Measurements from ENCODE around the gene SYTL4.
A peak's percentile ranks its signal among the peaks of the same experiment; 100 is the strongest.

The SYTL4 gene

DNA sequence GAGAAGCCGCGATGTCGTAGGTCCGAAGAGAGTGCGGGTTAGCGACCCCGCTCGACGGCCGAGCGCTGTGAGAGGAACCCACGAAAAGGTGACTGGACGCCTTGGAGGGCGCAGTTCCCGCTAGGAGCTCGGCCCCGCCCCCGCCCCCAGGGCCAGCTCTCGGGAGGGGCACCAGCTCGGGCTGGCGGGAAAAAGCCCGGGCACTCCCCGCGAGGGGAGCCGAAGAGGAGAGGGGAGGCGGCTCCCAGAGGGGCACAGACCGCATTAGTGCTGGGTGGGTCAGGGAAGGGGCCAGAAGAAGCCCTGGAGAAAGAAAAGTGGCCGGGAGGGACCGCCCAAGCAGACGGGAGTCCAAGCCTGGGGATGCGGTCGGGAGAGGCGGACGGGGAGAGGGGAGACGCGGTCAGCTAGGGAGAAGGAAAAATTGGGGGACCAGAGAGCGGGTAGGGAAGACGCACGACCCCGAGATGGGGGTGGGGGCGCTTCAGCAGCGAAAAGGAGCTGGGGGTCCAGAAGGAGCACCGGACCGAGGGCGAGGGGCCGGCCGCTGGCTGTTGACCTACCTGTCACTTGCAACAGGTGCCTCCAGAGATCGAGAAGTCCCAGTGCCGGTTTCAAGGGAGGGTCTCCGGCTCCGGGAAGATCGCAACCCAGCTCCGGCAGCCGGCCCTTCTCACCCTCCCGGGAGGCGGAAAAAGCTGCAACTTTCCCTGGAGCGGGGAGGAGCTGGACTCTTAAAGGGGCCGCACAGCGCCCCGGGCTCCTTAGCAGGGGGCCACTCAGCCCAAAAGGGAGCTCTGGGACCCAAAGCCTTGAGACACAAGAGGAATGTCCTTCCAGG is at the start of gene SYTL4:
Gene SYTL4 (minus strand): TSS at position 681 of the 841 bp plus-strand sequence. CDS start 30,084 bp downstream, outside the sequence.
- ChIA-PET CTCF (interaction anchor here (0.7 to 6.0 kb wide), 5 partner anchors 14 to 60 kb away, joined by 3 to 38 read pairs (median 5); no protein-coding TSS in a partner anchor), POLR2A (interaction anchor here (0.5 to 1.1 kb wide), 3 partner anchors 10 to 417 kb away, joined by 3 to 4 read pairs (median 3); no protein-coding TSS in a partner anchor)
- Histone ChIP-seq H3K4me3 (ENCODE audit: low read depth, low read length) (peak within 1 kb of the TSS; percentile 64), H3K9me3 (ENCODE audit: control insufficient read depth, insufficient read depth, low read depth, low read length) (no peaks in the 10 kb centered on the region), H3K27ac (ENCODE audit: extremely low read depth, low read depth, low read length) (peak within 1 kb of the TSS; percentile 63; the same call in 1 of the 2 replicates), H3K36me3 (ENCODE audit: control insufficient read depth in 2 of 2, insufficient read depth in 1 of 2, low read length in 2 of 2) (no peaks in the 10 kb centered on the region), H3K4me1 (ENCODE audit: control insufficient read depth, insufficient read depth, low read length) (no peaks in the 10 kb centered on the region)
- 0 out of 2 replicates have a peak, but pooled peaks have one; percentile 24 for TF ChIP-seq ZFP69B (tag by site-specific recombination; IDR thresholded peaks at IDR 0.05)
- peak; percentile 72 for TF ChIP-seq GLIS2 (tag by site-specific recombination; IDR thresholded peaks at IDR 0.05)
- TF ChIP-seq, protein P1, sequence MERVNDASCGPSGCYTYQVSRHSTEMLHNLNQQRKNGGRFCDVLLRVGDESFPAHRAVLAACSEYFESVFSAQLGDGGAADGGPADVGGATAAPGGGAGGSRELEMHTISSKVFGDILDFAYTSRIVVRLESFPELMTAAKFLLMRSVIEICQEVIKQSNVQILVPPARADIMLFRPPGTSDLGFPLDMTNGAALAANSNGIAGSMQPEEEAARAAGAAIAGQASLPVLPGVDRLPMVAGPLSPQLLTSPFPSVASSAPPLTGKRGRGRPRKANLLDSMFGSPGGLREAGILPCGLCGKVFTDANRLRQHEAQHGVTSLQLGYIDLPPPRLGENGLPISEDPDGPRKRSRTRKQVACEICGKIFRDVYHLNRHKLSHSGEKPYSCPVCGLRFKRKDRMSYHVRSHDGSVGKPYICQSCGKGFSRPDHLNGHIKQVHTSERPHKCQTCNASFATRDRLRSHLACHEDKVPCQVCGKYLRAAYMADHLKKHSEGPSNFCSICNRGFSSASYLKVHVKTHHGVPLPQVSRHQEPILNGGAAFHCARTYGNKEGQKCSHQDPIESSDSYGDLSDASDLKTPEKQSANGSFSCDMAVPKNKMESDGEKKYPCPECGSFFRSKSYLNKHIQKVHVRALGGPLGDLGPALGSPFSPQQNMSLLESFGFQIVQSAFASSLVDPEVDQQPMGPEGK (tag by site-specific recombination; IDR thresholded peaks at IDR 0.05), result peak; percentile 32; the same call in 1 of the 2 replicates
- TF ChIP-seq ZNF221 (tag by site-specific recombination; IDR thresholded peaks at IDR 0.05; ENCODE audit: borderline replicate concordance), result no peak
- TF ChIP-seq ZNF223 (tag by site-specific recombination; IDR thresholded peaks at IDR 0.05), result no peak
- TF ChIP-seq KLF9 (tag by site-specific recombination; IDR thresholded peaks at IDR 0.05; ENCODE audit: low read depth), result peak; percentile 52
- peak; percentile 13; the same call in 1 of the 2 replicates for TF ChIP-seq ZBTB8A (tag by site-specific recombination; IDR thresholded peaks at IDR 0.05)
- TF ChIP-seq SP3 (tag by site-specific recombination; IDR thresholded peaks at IDR 0.05), result peak; percentile 61; the same call in 1 of the 2 replicates
- TF ChIP-seq, protein P2, sequence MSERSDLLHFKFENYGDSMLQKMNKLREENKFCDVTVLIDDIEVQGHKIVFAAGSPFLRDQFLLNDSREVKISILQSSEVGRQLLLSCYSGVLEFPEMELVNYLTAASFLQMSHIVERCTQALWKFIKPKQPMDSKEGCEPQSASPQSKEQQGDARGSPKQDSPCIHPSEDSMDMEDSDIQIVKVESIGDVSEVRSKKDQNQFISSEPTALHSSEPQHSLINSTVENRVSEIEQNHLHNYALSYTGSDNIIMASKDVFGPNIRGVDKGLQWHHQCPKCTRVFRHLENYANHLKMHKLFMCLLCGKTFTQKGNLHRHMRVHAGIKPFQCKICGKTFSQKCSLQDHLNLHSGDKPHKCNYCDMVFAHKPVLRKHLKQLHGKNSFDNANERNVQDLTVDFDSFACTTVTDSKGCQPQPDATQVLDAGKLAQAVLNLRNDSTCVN (tag by site-specific recombination; optimal IDR thresholded peaks at IDR 0.05), result peak; percentile 30
- no peak for TF ChIP-seq ZSCAN16 (tag by site-specific recombination; IDR thresholded peaks at IDR 0.05)
- TF ChIP-seq KLF8 (tag by site-specific recombination; IDR thresholded peaks at IDR 0.05), result peak; percentile 23
- TF ChIP-seq ZBTB21 (tag by site-specific recombination; IDR thresholded peaks at IDR 0.05), result no peak
- 0 out of 2 replicates have a peak, but pooled peaks have one; percentile 14 for TF ChIP-seq ZBTB17 (tag by site-specific recombination; IDR thresholded peaks at IDR 0.05)
- no peak for TF ChIP-seq ZNF549 (tag by site-specific recombination; IDR thresholded peaks at IDR 0.05)
- TF ChIP-seq, protein P3, sequence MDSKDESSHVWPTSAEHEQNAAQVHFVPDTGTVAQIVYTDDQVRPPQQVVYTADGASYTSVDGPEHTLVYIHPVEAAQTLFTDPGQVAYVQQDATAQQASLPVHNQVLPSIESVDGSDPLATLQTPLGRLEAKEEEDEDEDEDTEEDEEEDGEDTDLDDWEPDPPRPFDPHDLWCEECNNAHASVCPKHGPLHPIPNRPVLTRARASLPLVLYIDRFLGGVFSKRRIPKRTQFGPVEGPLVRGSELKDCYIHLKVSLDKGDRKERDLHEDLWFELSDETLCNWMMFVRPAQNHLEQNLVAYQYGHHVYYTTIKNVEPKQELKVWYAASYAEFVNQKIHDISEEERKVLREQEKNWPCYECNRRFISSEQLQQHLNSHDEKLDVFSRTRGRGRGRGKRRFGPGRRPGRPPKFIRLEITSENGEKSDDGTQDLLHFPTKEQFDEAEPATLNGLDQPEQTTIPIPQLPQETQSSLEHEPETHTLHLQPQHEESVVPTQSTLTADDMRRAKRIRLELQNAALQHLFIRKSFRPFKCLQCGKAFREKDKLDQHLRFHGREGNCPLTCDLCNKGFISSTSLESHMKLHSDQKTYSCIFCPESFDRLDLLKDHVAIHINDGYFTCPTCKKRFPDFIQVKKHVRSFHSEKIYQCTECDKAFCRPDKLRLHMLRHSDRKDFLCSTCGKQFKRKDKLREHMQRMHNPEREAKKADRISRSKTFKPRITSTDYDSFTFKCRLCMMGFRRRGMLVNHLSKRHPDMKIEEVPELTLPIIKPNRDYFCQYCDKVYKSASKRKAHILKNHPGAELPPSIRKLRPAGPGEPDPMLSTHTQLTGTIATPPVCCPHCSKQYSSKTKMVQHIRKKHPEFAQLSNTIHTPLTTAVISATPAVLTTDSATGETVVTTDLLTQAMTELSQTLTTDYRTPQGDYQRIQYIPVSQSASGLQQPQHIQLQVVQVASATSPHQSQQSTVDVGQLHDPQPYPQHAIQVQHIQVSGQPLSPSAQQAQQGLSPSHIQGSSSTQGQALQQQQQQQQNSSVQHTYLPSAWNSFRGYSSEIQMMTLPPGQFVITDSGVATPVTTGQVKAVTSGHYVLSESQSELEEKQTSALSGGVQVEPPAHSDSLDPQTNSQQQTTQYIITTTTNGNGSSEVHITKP (tag by site-specific recombination; IDR thresholded peaks at IDR 0.05), result 0 out of 2 replicates have a peak, but pooled peaks have one; percentile 16
- peak; percentile 45; the same call in 1 of the 2 replicates for TF ChIP-seq PRDM1 (tag by site-specific recombination; IDR thresholded peaks at IDR 0.05)
- TF ChIP-seq ZNF561 (tag by site-specific recombination; IDR thresholded peaks at IDR 0.05; ENCODE audit: borderline replicate concordance), result 0 out of 2 replicates have a peak, but pooled peaks have one; percentile 32
- no peak for TF ChIP-seq ZNF544 (tag by site-specific recombination; IDR thresholded peaks at IDR 0.05)
- 0 out of 2 replicates have a peak, but pooled peaks have one; percentile 8 for TF ChIP-seq ZNF423 (tag by site-specific recombination; IDR thresholded peaks at IDR 0.05)
- TF ChIP-seq, protein P4, sequence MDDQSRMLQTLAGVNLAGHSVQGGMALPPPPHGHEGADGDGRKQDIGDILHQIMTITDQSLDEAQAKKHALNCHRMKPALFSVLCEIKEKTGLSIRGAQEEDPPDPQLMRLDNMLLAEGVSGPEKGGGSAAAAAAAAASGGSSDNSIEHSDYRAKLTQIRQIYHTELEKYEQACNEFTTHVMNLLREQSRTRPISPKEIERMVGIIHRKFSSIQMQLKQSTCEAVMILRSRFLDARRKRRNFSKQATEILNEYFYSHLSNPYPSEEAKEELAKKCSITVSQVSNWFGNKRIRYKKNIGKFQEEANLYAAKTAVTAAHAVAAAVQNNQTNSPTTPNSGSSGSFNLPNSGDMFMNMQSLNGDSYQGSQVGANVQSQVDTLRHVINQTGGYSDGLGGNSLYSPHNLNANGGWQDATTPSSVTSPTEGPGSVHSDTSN (CRISPR knock-in tag; IDR thresholded peaks at IDR 0.05), result peak; percentile 14; the same call in 1 of the 2 replicates
- TF ChIP-seq, protein P5, sequence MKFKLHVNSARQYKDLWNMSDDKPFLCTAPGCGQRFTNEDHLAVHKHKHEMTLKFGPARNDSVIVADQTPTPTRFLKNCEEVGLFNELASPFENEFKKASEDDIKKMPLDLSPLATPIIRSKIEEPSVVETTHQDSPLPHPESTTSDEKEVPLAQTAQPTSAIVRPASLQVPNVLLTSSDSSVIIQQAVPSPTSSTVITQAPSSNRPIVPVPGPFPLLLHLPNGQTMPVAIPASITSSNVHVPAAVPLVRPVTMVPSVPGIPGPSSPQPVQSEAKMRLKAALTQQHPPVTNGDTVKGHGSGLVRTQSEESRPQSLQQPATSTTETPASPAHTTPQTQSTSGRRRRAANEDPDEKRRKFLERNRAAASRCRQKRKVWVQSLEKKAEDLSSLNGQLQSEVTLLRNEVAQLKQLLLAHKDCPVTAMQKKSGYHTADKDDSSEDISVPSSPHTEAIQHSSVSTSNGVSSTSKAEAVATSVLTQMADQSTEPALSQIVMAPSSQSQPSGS (tag by site-specific recombination; IDR thresholded peaks at IDR 0.05; ENCODE audit: low read depth), result no peak
- TF ChIP-seq ZIC2 (tag by site-specific recombination; IDR thresholded peaks at IDR 0.05), result 0 out of 2 replicates have a peak, but pooled peaks have one; percentile 15
- TF ChIP-seq ZBTB48 (tag by site-specific recombination; IDR thresholded peaks at IDR 0.05), result peak; percentile 34; the same call in 1 of the 2 replicates
- TF ChIP-seq ZNF341 (tag by site-specific recombination; IDR thresholded peaks at IDR 0.05; ENCODE audit: low read depth), result peak; percentile 96
- peak; percentile 10; the same call in 1 of the 2 replicates for TF ChIP-seq SP2 (tag by site-specific recombination; IDR thresholded peaks at IDR 0.05)
- TF ChIP-seq ZNF510 (tag by site-specific recombination; IDR thresholded peaks at IDR 0.05; ENCODE audit: insufficient replicate concordance), result peak; percentile 5
- peak; percentile 41; the same call in 1 of the 2 replicates for TF ChIP-seq KLF16 (tag by site-specific recombination; IDR thresholded peaks at IDR 0.05)

Measured in HEK293 (cell line).